ES-I3 (cell line): Measurements from ENCODE around the gene HASPIN.
A peak's percentile ranks its signal among the peaks of the same experiment; 100 is the strongest.
"Not testable (repeated sequence)": the region's sequence is repeated elsewhere in the genome, so short reads cannot be mapped to it uniquely, and the experiment has no call there.

Experiments
- H3K36me3 ChIP-seq: 2 replicates; pipeline ENCODE4 v1.6.1; 2013; ENCODE audit warnings: mild to moderate bottlenecking, low read length, control low read depth, moderate library complexity; ENCODE audit not compliant: insufficient read depth
- H3K4me1 ChIP-seq: 2 replicates; pipeline ENCODE4 v1.6.1; 2013; ENCODE audit warnings: mild to moderate bottlenecking, control low read depth, low read length; ENCODE audit not compliant: insufficient read depth
- H3K9ac ChIP-seq: 2 replicates; pipeline ENCODE4 v1.6.1; 2013; ENCODE audit warnings: low read depth, mild to moderate bottlenecking, low read length, moderate library complexity
- H3K9me3 ChIP-seq: 2 replicates; pipeline ENCODE4 v1.6.1; 2013; ENCODE audit warnings: mild to moderate bottlenecking, low read length, moderate library complexity; ENCODE audit not compliant: control insufficient read depth, insufficient read depth

HASPIN gene

DNA sequence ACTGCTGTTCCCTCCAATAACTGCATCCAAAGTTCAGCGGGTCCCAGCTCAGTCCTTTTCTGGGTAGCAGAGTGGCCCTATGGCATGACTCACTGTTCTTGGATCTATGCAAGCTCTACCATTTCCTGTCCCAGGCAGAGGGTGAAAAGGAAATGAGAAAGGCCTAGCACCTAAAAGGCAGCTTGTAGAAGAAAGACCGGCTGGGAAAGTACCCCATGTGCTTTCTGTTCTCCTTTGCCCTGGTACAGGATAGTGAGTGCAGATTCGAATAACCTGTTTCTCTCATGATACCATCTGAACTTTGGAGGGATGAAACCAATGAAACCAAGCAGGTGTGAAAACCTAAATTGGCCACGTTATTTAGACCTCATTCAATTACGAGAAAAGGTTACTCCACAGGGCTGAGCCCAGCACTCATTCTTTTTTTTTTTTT, 12.7 kb upstream of the HASPIN start:
- no peak overlapping the region for H3K9ac ChIP-seq
- peaks cover 6% of the 10 kb centered on the region; the same call in 1 of the 2 replicates for H3K36me3 ChIP-seq
- H3K4me1 ChIP-seq = no peaks in the 10 kb centered on the region
- H3K9me3 ChIP-seq = no peaks in the 10 kb centered on the region

- Histone ChIP-seq H3K4me1 (no peaks in the 10 kb centered on the region), H3K9me3 (no peaks in the 10 kb centered on the region), H3K36me3 (peaks cover 16% of the 10 kb centered on the region), H3K9ac (no peak overlapping the region)
These were observed 10.8 kb upstream of the HASPIN start for GRCh38 chr17:3712811-3713463.

GRCh38 chr17:3715296-3715695, 8.4 kb upstream of the HASPIN start:
- Histone ChIP-seq H3K9ac (no peak overlapping the region), H3K4me1 (no peaks in the 10 kb centered on the region)

DNA sequence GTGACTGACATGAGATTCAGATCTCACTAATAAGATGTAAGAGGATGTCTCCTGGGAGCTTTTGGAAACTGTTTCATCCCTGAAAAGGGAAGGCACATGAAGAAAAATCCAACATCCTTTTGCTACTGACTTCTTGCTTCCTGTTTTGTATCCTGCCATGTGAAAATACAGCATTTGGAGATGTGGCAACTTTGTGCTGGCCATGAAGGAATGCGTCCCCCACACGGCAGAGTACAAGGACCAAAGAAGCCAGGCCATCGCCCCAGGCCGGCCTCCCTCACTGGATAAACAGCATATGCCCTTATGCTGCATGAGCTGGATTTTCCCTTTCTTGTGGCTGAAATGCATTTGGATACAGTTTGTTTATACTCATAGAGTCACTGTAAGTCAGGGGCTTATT, 5.5 kb upstream of the HASPIN start:
- Histone ChIP-seq H3K4me1 (peaks cover 3% of the 10 kb centered on the region; the same call in 1 of the 2 replicates), H3K9me3 (no peaks in the 10 kb centered on the region), H3K36me3 (peaks cover 17% of the 10 kb centered on the region), H3K9ac (no peak overlapping the region)

More at GRCh38 chr17:3715296-3715695, 8.4 kb upstream of the HASPIN start:
- peaks cover 19% of the 10 kb centered on the region for H3K36me3 ChIP-seq
- no peaks in the 10 kb centered on the region for H3K9me3 ChIP-seq

DNA sequence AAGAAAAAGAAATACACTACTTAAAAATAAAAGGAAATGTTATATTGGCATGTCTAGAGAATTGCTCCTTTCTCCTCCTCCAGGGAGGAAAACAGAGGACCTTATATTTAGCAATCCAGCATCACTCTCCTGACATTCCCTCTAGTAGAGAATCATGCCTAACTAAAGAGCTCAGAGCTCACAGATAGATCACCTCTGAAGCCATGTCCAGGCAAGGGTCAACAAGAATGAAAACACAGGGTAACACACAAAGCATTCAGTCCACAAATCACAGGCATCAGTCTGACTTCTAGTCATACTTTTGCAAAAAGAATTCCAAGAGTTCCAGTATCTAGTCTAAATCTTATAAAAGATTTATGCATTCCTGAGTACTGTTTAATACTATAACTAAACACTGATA, 4.4 kb upstream of the HASPIN start:
- Histone ChIP-seq H3K9me3 (no peaks in the 10 kb centered on the region), H3K9ac (no peak overlapping the region), H3K4me1 (peaks cover 3% of the 10 kb centered on the region; the same call in 1 of the 2 replicates), H3K36me3 (peaks cover 17% of the 10 kb centered on the region)

DNA sequence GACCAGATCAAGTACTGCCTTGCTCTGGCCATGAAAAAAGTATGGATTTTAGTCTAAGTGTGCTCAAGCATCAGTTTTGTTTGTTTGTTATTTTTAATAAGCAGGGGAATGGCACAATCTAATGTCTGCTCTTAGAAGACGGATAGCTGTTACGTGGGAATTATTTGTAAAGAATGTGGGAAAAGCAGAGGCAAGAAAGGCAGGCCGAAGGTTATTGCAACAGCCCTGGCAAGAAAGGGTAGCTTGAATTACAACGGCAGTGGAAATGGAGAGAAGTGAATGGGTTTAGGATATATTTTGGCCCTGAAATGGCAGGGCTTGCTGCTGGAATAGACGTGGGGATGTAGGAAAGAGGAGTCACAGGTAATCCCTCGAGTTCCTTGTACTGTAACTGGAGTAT, 987 bp upstream of the HASPIN start:
- peaks cover 10% of the 10 kb centered on the region; the same call in 1 of the 2 replicates for H3K4me1 ChIP-seq
- peak overlapping the region; percentile 90; the same call in 1 of the 2 replicates for H3K9ac ChIP-seq
- no peaks in the 10 kb centered on the region for H3K9me3 ChIP-seq
- peaks cover 21% of the 10 kb centered on the region; the same call in 1 of the 2 replicates for H3K36me3 ChIP-seq

- H3K4me1 ChIP-seq = peaks cover 10% of the 10 kb centered on the region; the same call in 1 of the 2 replicates
- H3K9me3 ChIP-seq = no peaks in the 10 kb centered on the region
- peak overlapping the region; percentile 90 for H3K9ac ChIP-seq
- peaks cover 21% of the 10 kb centered on the region; the same call in 1 of the 2 replicates for H3K36me3 ChIP-seq
These were observed 531 bp upstream of the HASPIN start for GRCh38 chr17:3723188-3723555.

GRCh38 chr17:3724378-3725077, 825 bp downstream of the HASPIN start:
- H3K4me1 ChIP-seq = peaks cover 10% of the 10 kb centered on the region; the same call in 1 of the 2 replicates
- peak overlapping the region; percentile 90 for H3K9ac ChIP-seq
- peaks cover 21% of the 10 kb centered on the region; the same call in 1 of the 2 replicates for H3K36me3 ChIP-seq

GRCh38 chr17:3727041-3727440, 3.3 kb downstream of the HASPIN start:
- Histone ChIP-seq H3K9me3 (no peaks in the 10 kb centered on the region), H3K4me1 (peaks cover 16% of the 10 kb centered on the region; the same call in 1 of the 2 replicates), H3K36me3 (peaks cover 18% of the 10 kb centered on the region; the same call in 1 of the 2 replicates), H3K9ac (no peak overlapping the region)

More at GRCh38 chr17:3724378-3725077, 825 bp downstream of the HASPIN start:
- H3K9me3 ChIP-seq = no peaks in the 10 kb centered on the region

- H3K36me3 ChIP-seq = peaks cover 18% of the 10 kb centered on the region; the same call in 1 of the 2 replicates
These were observed 4.4 kb downstream of the HASPIN start for GRCh38 chr17:3728099-3728498.

GRCh38 chr17:3729881-3730280, 6.2 kb downstream of the HASPIN start:
- Histone ChIP-seq H3K36me3 (peaks cover 17% of the 10 kb centered on the region; the same call in 1 of the 2 replicates), H3K4me1 (peaks cover 11% of the 10 kb centered on the region; the same call in 1 of the 2 replicates), H3K9ac (no peak overlapping the region), H3K9me3 (no peaks in the 10 kb centered on the region)

More at GRCh38 chr17:3728099-3728498, 4.4 kb downstream of the HASPIN start:
- peaks cover 13% of the 10 kb centered on the region; the same call in 1 of the 2 replicates for H3K4me1 ChIP-seq
- not testable (repeated sequence) for H3K9ac ChIP-seq, H3K9me3 ChIP-seq

DNA sequence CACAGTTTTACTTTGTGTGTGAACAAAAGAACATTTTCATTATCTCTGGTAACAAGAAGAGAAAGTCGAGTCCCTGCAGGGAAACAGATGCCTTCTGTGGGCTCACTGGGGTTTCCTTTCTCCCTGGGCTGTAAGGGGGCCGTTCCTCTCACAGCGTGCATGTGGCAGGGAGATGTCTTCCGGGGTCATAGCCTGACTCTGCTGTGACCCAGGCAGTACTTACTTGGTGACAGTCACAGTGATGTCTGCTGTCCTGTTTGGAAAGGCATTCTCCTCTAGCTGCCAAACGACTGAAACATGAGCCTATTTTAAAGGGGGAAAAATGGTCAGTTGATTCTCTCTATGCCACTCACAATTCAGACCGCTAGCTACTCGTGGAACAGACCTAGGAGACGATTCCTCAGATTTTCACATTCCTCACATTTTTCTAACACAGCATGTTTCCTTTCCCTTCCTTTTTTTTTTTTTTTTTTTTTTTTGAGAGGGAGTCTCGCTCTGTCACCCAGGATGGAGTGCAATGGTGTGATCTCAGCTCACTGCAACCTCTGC, 7.3 kb downstream of the HASPIN start:
- Histone ChIP-seq H3K9me3 (no peaks in the 10 kb centered on the region), H3K4me1 (peaks cover 5% of the 10 kb centered on the region; the same call in 1 of the 2 replicates), H3K36me3 (peaks cover 8% of the 10 kb centered on the region; the same call in 1 of the 2 replicates), H3K9ac (no peak overlapping the region)

GRCh38 chr17:3732210-3732621, 8.5 kb downstream of the HASPIN start:
- Histone ChIP-seq H3K9me3 (no peaks in the 10 kb centered on the region), H3K36me3 (no peaks in the 10 kb centered on the region), H3K4me1 (peaks cover 5% of the 10 kb centered on the region; the same call in 1 of the 2 replicates), H3K9ac (no peak overlapping the region)

GRCh38 chr17:3734911-3735276, 11.2 kb downstream of the HASPIN start:
- not testable (repeated sequence) for H3K36me3 ChIP-seq, H3K9ac ChIP-seq, H3K4me1 ChIP-seq, H3K9me3 ChIP-seq
